K562 (cell line): ENCODE data around the gene PPIAL4G. TPM values are rescaled to one million over a fixed set of nuclear protein-coding genes. Genes with fewer than 3 reads are reported as not detected.
"Not testable (repeated sequence)": the region's sequence is repeated elsewhere in the genome, so short reads cannot be mapped to it uniquely, and the experiment has no call there.

Source experiments
- CHCHD3 ChIP-seq: fragments of 250-450 bp; sonication (Bioruptor Pico); IDR thresholded peaks from 2 replicates; pipeline ENCODE4 v2.1.2; 2022; ENCODE audit warnings: mild to moderate bottlenecking
- ETV5 ChIP-seq: sonication (generic); formaldehyde crosslinking; IDR thresholded peaks from 2 replicates; pipeline ENCODE4 v1.4.0; 2020; ENCODE audit warnings: low read depth, mild to moderate bottlenecking, missing genetic modification reagents
- HMG20A ChIP-seq: fragments of 450-650 bp; formaldehyde crosslinking; conservative IDR thresholded peaks from 2 replicates; pipeline ENCODE4 v1.4.0; 2020; ENCODE audit warnings: mild to moderate bottlenecking, mixed read lengths
- NFIC ChIP-seq: fragments of 450-650 bp; IDR thresholded peaks from 2 replicates; pipeline ENCODE4 v1.6.1; 2017; ENCODE audit warnings: mild to moderate bottlenecking, inconsistent platforms
- NR2F6 ChIP-seq: fragments of 450-650 bp; formaldehyde crosslinking; IDR thresholded peaks from 2 replicates; pipeline ENCODE4 v1.4.0; 2020; ENCODE audit warnings: mild to moderate bottlenecking
- SLC30A9 ChIP-seq: fragments of 250-450 bp; sonication (Bioruptor Pico); IDR thresholded peaks from 2 replicates; pipeline ENCODE4 v1.8.0; 2022; ENCODE audit warnings: mild to moderate bottlenecking, moderate library complexity
- SMAD3 ChIP-seq: fragments of 450-650 bp; formaldehyde crosslinking; conservative IDR thresholded peaks from 2 replicates; pipeline ENCODE4 v1.4.0; 2020; ENCODE audit warnings: mild to moderate bottlenecking
- SRF ChIP-seq, 2 experiments: fragments of 250-450, 450-650 bp in 1 of 2; sonication (Bioruptor Pico) in 1 of 2; sonication (generic) in 1 of 2; formaldehyde crosslinking; IDR thresholded peaks; 2 replicates each; pipeline versions ENCODE4 v1.5.0 to v1.5.1; 2020 to 2022; ENCODE audit warnings: mild to moderate bottlenecking in 1 of 2, missing genetic modification reagents in 1 of 2
- TAF7 ChIP-seq: fragments of 450-650 bp; IDR thresholded peaks from 2 replicates; pipeline ENCODE4 v1.6.1; 2016; ENCODE audit warnings: missing genetic modification characterization, missing compliant biosample characterization
- TCFL5 ChIP-seq: fragments of 250-450 bp; sonication (Bioruptor Pico); conservative IDR thresholded peaks from 2 replicates; pipeline ENCODE4 v1.6.1; 2021; ENCODE audit warnings: mild to moderate bottlenecking, moderate library complexity, matching md5 sums
- ZBTB17 ChIP-seq: fragments of 450-650 bp; formaldehyde crosslinking; IDR thresholded peaks from 2 replicates; pipeline ENCODE4 v1.4.0; 2020; ENCODE audit warnings: mild to moderate bottlenecking
- ZKSCAN8 ChIP-seq: fragments of 200-800 bp; sonication (Bioruptor generic); IDR thresholded peaks from 2 replicates; pipeline ENCODE4 v1.6.1; 2016; ENCODE audit warnings: missing genetic modification characterization, missing compliant biosample characterization
- ZNF134 ChIP-seq: fragments of 250-450 bp; sonication (Bioruptor Pico); conservative IDR thresholded peaks from 2 replicates; pipeline ENCODE4 v1.4.0; 2020
- ZNF212 ChIP-seq: fragments of 450-650 bp; formaldehyde crosslinking; IDR thresholded peaks from 2 replicates; pipeline ENCODE4 v1.4.0; 2020; ENCODE audit warnings: mild to moderate bottlenecking
- ZNF224 ChIP-seq: sonication (generic); formaldehyde crosslinking; IDR thresholded peaks from 2 replicates; pipeline ENCODE4 v1.8.0; 2022; ENCODE audit warnings: mild to moderate bottlenecking, missing genetic modification reagents
- ZNF239 ChIP-seq: fragments of 250-450 bp; sonication (Bioruptor Pico); IDR thresholded peaks from 2 replicates; pipeline ENCODE4 v1.4.0; 2020; ENCODE audit warnings: mild to moderate bottlenecking
- ZNF79 ChIP-seq: fragments of 250-450 bp; sonication (Bioruptor Pico); IDR thresholded peaks from 2 replicates; pipeline ENCODE4 v1.4.0; 2020; ENCODE audit warnings: low read depth, mild to moderate bottlenecking, moderate library complexity
- ZSCAN29 ChIP-seq: fragments of 450-650 bp; IDR thresholded peaks from 2 replicates; pipeline ENCODE4 v1.6.1; 2017
- polyA plus RNA-seq, 8 experiments: library from polyadenylated mRNA; depleted of rRNA in 4 of 8; stranded (reverse) in 5 of 8; unstranded in 3 of 8; fragments of >200 nt; fragmentation: Nextera tagmentation in 2 of 8; fragmentation: Illumina TruSeq in 1 of 8; extraction: Ambion mirVana in 2 of 8; extraction: Trizol in 1 of 8; gene quantifications; 2 replicates each; pipeline versions ENCODE4 v1.2.1 to v1.2.3, GENCODE V29; 2011 to 2014; ENCODE audit warnings: inconsistent platforms in 1 of 8, missing spikeins in 1 of 8
- total RNA-seq, 7 experiments: library from RNA; depleted of rRNA in 6 of 7; stranded (reverse); fragments of >200 nt in 6 of 7; fragmentation: Illumina TruSeq in 2 of 7; extraction: Trizol in 2 of 7; gene quantifications; 2 replicates each; pipeline versions ENCODE4 v1.2.1 to v1.2.3, GENCODE V29; 2011 to 2021; ENCODE audit warnings: low replicate concordance in 1 of 7
- TF ChIP-seq, protein P1 (sequence below): sonication (generic); formaldehyde crosslinking; IDR thresholded peaks from 2 replicates; pipeline ENCODE4 v1.8.0; 2022; ENCODE audit warnings: missing genetic modification reagents, mild to moderate bottlenecking, borderline replicate concordance
- TF ChIP-seq, protein P2 (sequence below), 2 experiments: IDR thresholded peaks in 1 of 2; conservative IDR thresholded peaks in 1 of 2; 2 replicates each; pipeline ENCODE4 v1.6.1; 2016; ENCODE audit warnings: low read depth in 2 of 2, mild to moderate bottlenecking in 1 of 2, missing compliant biosample characterization in 1 of 2, missing genetic modification characterization in 1 of 2, moderate library complexity in 1 of 2
- TF ChIP-seq, protein P3 (sequence below): fragments of 250-450 bp; sonication (Bioruptor Pico); IDR thresholded peaks from 2 replicates; pipeline ENCODE4 v1.5.0; 2021
- TF ChIP-seq, protein P4 (sequence below): fragments of 450-650 bp; IDR thresholded peaks from 2 replicates; pipeline ENCODE4 v1.6.1; 2016; ENCODE audit warnings: missing biosample characterization, missing genetic modification characterization

The PPIAL4G gene
- total and polyA plus RNA-seq, 9 of the 15 experiments (the other 6 are each of a cell fraction or from before 2014, with no cell fraction given), result not detected

DNA sequence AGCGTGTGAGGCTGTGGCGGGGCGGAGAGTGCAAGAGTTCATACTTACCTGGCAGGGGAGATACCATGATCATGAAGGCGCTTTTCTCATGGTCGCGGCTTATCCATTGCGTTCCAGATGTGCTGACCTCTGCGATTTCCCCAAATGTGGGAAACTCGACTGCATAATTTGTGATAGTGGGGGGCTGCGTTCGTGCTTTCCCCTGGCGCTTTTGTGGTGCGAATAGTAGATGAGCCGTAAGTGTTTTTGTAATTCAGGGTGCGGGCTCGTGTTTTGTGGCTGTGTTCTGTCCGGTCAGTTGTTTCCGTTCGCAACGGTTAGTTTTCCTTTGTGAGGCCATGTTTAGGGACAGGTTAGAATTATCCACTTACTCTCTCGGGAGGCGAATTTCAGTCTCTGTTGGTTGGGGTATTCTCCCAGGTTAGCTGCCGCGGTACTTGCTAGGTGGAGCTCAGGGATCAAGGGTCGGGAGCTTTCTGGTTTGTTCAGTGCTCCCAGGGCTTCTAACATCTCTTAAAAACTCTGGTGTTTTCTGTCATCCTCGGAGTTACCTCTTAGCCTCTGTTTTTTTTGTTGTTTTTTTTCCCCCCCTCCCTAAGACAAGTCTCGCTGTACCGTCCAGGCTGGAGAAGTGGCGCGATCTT, 39.6 kb upstream of the PPIAL4G start (continued):
- TF ChIP-seq SRF (CRISPR knock-in tag; IDR thresholded peaks at IDR 0.05) (peak; percentile 68 to 96; a peak in 3 of 4 replicates), SMAD3 (peak; percentile 97), CHCHD3 (peak; percentile 99), ZNF79 (peak; percentile 45; the same call in 1 of the 2 replicates), TCFL5 (CRISPR knock-in tag) (peak; percentile 86), ZNF134 (CRISPR knock-in tag) (peak; percentile 81), ZNF224 (peak; percentile 86; the same call in 1 of the 2 replicates), NR2F6 (CRISPR knock-in tag) (peak; percentile 100), ZKSCAN8 (CRISPR knock-in tag) (peak; percentile 60; the same call in 1 of the 2 replicates), ZNF239 (CRISPR knock-in tag) (peak; percentile 83), HMG20A (CRISPR knock-in tag) (peak; percentile 95), NFIC (peak; percentile 89), ETV5 (CRISPR knock-in tag) (peak; percentile 90), ZBTB17 (CRISPR knock-in tag) (peak; percentile 98), TAF7 (tag) (peak; percentile 32; the same call in 1 of the 2 replicates), ZNF212 (CRISPR knock-in tag) (peak; percentile 98), SLC30A9 (CRISPR knock-in tag) (peak; percentile 54; the same call in 1 of the 2 replicates), ZSCAN29 (peak; percentile 89)
- TF ChIP-seq, protein P1, sequence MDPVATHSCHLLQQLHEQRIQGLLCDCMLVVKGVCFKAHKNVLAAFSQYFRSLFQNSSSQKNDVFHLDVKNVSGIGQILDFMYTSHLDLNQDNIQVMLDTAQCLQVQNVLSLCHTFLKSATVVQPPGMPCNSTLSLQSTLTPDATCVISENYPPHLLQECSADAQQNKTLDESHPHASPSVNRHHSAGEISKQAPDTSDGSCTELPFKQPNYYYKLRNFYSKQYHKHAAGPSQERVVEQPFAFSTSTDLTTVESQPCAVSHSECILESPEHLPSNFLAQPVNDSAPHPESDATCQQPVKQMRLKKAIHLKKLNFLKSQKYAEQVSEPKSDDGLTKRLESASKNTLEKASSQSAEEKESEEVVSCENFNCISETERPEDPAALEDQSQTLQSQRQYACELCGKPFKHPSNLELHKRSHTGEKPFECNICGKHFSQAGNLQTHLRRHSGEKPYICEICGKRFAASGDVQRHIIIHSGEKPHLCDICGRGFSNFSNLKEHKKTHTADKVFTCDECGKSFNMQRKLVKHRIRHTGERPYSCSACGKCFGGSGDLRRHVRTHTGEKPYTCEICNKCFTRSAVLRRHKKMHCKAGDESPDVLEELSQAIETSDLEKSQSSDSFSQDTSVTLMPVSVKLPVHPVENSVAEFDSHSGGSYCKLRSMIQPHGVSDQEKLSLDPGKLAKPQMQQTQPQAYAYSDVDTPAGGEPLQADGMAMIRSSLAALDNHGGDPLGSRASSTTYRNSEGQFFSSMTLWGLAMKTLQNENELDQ, result peak; percentile 93; the same call in 1 of the 2 replicates
- TF ChIP-seq, protein P2, sequence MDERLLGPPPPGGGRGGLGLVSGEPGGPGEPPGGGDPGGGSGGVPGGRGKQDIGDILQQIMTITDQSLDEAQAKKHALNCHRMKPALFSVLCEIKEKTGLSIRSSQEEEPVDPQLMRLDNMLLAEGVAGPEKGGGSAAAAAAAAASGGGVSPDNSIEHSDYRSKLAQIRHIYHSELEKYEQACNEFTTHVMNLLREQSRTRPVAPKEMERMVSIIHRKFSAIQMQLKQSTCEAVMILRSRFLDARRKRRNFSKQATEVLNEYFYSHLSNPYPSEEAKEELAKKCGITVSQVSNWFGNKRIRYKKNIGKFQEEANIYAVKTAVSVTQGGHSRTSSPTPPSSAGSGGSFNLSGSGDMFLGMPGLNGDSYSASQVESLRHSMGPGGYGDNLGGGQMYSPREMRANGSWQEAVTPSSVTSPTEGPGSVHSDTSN (CRISPR knock-in tag; IDR thresholded peaks at IDR 0.05; ENCODE audit: low read depth), result not testable (repeated sequence)
- TF ChIP-seq, protein P2 (tag; conservative IDR thresholded peaks at IDR 0.05; ENCODE audit: low read depth), result peak; percentile 32; the same call in 1 of the 2 replicates
- TF ChIP-seq, protein P3, sequence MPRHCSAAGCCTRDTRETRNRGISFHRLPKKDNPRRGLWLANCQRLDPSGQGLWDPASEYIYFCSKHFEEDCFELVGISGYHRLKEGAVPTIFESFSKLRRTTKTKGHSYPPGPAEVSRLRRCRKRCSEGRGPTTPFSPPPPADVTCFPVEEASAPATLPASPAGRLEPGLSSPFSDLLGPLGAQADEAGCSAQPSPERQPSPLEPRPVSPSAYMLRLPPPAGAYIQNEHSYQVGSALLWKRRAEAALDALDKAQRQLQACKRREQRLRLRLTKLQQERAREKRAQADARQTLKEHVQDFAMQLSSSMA, result peak; percentile 97
- TF ChIP-seq, protein P4, sequence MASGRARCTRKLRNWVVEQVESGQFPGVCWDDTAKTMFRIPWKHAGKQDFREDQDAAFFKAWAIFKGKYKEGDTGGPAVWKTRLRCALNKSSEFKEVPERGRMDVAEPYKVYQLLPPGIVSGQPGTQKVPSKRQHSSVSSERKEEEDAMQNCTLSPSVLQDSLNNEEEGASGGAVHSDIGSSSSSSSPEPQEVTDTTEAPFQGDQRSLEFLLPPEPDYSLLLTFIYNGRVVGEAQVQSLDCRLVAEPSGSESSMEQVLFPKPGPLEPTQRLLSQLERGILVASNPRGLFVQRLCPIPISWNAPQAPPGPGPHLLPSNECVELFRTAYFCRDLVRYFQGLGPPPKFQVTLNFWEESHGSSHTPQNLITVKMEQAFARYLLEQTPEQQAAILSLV (tag), result peak; percentile 81; the same call in 1 of the 2 replicates
